Skeletal muscle tissue (tissue), 4 donors: ENCODE measurements around the gene ZFP36L1. TPM values are rescaled to one million over a fixed set of nuclear protein-coding genes. Genes with fewer than 3 reads are reported as not detected.

Experiments
- H3K27ac ChIP-seq: one replicate; pipeline ENCODE4 v1.7.0; 2013; ENCODE audit warnings: mild to moderate bottlenecking, low read depth, low read length, inconsistent platforms
- H3K27me3 ChIP-seq, 3 donors: one replicate each; pipeline ENCODE4 v1.7.0; 2013; ENCODE audit warnings: low read length in 3 of 3; ENCODE audit not compliant: control insufficient read depth in 3 of 3, insufficient read depth in 3 of 3
- H3K36me3 ChIP-seq, 3 donors: one replicate each; pipeline ENCODE4 v1.7.0; 2013; ENCODE audit warnings: low read length in 3 of 3; ENCODE audit not compliant: control insufficient read depth in 3 of 3, insufficient read depth in 3 of 3
- H3K4me1 ChIP-seq, 3 donors: one replicate each; pipeline ENCODE4 v1.7.0; 2013; ENCODE audit warnings: low read length in 3 of 3, mild to moderate bottlenecking in 3 of 3; ENCODE audit not compliant: control insufficient read depth in 3 of 3, insufficient read depth in 3 of 3
- H3K4me3 ChIP-seq, 3 donors: one replicate each; pipeline ENCODE4 v1.7.0; 2013; ENCODE audit warnings: low read length in 3 of 3
- H3K9ac ChIP-seq, 3 donors: one replicate each; pipeline ENCODE4 v1.7.0; 2013; ENCODE audit warnings: low read length in 3 of 3, mild to moderate bottlenecking in 3 of 3, moderate library complexity in 2 of 3, low read depth in 1 of 3
- H3K9me3 ChIP-seq, 3 donors: one replicate each; pipeline ENCODE4 v1.7.0; 2013; ENCODE audit warnings: low read length in 3 of 3; ENCODE audit not compliant: control insufficient read depth in 3 of 3
- total RNA-seq: library from RNA; depleted of rRNA; stranded (reverse); fragments of >200 nt; gene quantifications from one replicate; pipeline ENCODE4 v1.2.3, GENCODE V29; 2014
- donor health status: Osteomylitis.

The ZFP36L1 gene, protein sequence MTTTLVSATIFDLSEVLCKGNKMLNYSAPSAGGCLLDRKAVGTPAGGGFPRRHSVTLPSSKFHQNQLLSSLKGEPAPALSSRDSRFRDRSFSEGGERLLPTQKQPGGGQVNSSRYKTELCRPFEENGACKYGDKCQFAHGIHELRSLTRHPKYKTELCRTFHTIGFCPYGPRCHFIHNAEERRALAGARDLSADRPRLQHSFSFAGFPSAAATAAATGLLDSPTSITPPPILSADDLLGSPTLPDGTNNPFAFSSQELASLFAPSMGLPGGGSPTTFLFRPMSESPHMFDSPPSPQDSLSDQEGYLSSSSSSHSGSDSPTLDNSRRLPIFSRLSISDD
- total RNA-seq, result 27.7 TPM

DNA sequence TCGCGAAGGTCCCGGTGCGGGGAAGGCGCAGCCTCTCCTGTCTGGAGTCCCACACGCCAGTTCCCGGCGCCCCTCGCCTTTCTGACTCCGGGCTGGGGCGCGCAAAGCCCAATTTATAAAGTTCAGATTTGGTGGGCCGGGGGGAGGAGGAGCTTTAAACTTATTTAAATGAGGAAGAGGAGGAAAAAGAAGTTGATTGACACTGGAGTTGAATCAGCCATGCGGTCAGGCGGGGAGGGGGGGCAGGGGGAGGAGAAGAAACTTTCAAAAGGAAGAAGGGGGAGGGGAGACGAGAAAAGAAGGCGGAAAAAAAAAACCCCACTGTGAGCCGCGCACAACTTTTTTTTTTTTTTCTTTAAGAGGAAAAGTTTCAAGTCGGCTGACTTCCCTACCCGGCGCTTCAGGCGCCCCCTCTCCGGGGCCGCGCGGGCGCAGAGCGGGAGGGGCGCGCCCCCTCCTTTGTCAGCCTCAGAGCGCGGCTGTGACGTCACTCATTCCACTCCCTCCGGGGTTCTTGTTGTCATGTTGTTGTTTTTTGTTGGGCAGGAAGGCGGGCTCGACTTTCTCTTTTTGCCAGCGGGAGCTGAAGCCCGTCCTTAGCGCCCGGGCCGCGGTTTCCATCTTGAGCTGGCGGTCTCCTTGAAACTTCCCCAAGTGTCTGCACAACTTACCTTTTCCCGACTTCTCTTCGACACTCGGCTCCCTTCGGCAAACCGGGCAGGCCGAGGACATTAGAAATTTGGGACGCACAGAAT is at the start of gene ZFP36L1:
Gene ZFP36L1 (minus strand): TSS at position 89 of the 755 bp plus-strand sequence. CDS start 129 bp downstream, outside the sequence.
- Histone ChIP-seq H3K9me3 (no peaks in the 10 kb centered on the region), H3K36me3 (peaks cover 23 to 32% (median 31%) of the 10 kb centered on the region in 3 donors), H3K4me1 (peaks cover 10 to 29% (median 27%) of the 10 kb centered on the region in 3 donors), H3K4me3 (peak within 1 kb of the TSS; percentile 97 to 99 (median 98)), H3K27ac (peak within 1 kb of the TSS; percentile 100), H3K9ac (peak within 1 kb of the TSS; percentile 98 to 99 (median 99)), H3K27me3 (no peaks in the 10 kb centered on the region)

DNA sequence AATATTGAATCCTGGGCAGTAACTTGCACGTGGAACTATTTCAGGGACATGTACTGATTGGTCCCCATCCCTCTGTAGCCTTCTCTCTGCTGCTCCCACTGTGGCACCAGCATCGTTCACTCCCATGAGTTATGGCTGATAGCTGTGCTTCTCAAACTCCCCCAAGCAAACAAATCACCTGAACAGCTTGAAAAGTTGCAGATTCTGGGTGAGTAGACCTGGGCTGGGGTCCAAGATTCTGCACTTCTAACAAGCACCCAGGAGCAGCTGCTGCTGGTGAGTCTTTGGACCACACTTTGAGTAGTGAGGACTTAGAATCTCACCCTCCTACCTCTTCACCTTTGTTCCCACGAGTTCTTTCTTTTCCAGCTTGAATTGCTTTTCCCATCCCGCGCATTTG is 49.4 kb upstream of the ZFP36L1 start:
- Histone ChIP-seq H3K9ac (no peak overlapping the region), H3K27ac (no peak overlapping the region), H3K4me3 (no peak overlapping the region)

DNA sequence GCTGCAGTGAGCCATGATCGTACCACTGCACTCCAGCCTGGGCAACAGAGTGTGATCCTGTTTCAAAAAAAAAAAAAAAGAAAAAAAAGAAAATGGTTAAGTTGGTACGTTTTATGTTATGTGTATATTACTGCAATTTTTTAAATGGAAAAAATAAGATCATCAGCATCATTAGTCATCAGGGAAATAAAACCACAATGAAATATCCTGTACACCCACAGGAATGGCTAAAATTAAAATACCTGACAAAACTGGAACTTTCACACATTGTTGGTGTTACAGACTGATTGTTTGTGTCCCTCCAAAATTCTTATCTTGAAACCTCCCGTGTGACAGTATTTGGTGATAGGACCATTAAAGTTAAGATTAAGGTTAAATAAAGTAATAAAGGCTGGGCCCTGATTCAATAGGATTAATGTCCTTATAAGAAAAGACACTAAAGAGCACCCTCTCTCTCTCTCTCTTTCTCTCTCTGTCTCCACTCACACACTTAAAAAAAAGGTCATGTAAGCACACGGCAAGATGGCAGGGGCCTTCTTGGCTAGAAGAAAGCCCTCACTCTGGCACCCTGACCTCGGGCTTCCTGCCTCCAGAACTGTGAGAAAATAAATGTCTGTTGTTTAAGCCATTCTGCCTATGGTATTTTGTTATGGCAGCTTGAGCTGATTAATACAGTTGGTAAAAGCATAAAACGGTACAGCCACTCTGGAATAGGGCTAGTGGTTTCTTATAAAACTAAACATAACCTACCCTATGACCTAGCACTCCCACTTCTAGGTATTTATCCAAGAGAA is 48.3 kb upstream of the ZFP36L1 start:
- H3K9ac ChIP-seq, result no peak overlapping the region
- peaks cover 5 to 8% (median 6%) of the 10 kb centered on the region in 3 donors for H3K4me1 ChIP-seq
- no peak overlapping the region for H3K4me3 ChIP-seq
- H3K36me3 ChIP-seq, result no peaks in the 10 kb centered on the region
- peaks cover 0 to 2% (median 0%) of the 10 kb centered on the region in 3 donors for H3K9me3 ChIP-seq
- no peaks in the 10 kb centered on the region for H3K27me3 ChIP-seq
- peak overlapping the region; percentile 19 for H3K27ac ChIP-seq

More for the DNA sequence above, 49.4 kb upstream of the ZFP36L1 start:
- Histone ChIP-seq H3K27me3 (no peaks in the 10 kb centered on the region), H3K4me1 (peaks cover 5 to 8% (median 6%) of the 10 kb centered on the region in 3 donors), H3K9me3 (no peaks in the 10 kb centered on the region), H3K36me3 (no peaks in the 10 kb centered on the region)

DNA sequence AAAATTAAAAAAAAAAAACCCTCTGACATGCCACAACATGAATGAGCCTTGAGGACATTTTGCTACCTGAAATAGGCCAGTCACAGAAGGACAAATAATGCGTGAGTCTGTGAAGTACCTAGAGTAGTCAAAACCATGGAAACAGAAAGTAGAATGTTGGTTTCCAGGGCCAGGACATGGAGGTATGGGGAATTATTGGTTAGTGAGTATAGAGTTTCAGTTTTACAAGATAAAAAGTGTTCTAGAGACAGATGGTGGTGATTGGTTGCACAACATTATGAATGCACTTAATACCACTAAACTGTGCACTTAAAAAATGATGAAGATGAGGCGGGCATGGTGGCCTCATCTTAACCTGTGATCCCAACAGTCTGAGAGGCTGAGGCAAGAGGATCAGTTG is 47.6 kb upstream of the ZFP36L1 start:
- no peak overlapping the region for H3K27ac ChIP-seq
- peaks cover 5 to 8% (median 6%) of the 10 kb centered on the region in 3 donors for H3K4me1 ChIP-seq

DNA sequence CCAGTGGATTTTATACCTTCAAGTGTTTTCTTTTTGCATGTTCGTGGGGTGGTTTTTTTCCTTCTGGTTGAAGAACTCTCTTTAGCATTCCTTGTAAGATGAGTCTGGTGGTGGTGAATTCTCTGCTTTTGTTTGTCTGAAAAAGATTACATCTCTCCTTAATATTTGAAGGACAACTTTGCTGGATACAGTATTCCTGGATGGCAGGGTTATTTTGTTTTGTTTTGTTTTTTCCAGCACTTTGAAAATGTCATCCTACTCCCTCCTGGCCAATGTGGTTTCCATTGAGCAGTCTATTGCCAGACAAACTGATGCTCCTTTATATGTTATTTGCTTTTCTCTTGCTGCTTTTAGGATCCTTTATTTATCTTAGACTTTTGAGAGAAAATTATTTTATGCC is 43.2 kb upstream of the ZFP36L1 start:
- H3K27ac ChIP-seq, result no peak overlapping the region
- no peak overlapping the region for H3K9ac ChIP-seq
- peaks cover 0 to 2% (median 0%) of the 10 kb centered on the region in 3 donors for H3K9me3 ChIP-seq
- no peaks in the 10 kb centered on the region for H3K36me3 ChIP-seq
- no peaks in the 10 kb centered on the region for H3K4me1 ChIP-seq
- H3K4me3 ChIP-seq, result no peak overlapping the region
- H3K27me3 ChIP-seq, result no peaks in the 10 kb centered on the region

More for the DNA sequence above, 47.6 kb upstream of the ZFP36L1 start:
- Histone ChIP-seq H3K9ac (no peak overlapping the region), H3K9me3 (peaks cover 0 to 2% (median 0%) of the 10 kb centered on the region in 3 donors), H3K4me3 (no peak overlapping the region), H3K36me3 (no peaks in the 10 kb centered on the region), H3K27me3 (no peaks in the 10 kb centered on the region)

DNA sequence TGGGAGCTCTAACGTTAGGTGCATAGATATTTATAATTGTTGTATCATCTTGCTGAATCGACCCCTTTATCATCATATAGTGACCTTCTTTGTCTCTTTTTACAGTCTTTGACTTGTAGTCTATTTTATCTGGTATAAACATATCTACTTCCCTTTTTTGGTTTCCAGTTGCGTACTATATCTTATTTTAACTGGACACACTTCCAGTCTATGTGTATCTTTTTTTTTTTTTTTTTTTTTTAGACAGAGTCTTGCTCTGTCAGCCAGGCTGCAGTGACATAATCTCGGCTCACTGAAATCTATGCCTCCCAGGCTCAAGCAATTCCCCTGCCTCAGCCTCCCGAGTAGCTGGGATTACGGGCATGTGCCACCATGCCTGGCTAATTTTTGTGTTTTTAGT is 41.9 kb upstream of the ZFP36L1 start:
- H3K27me3 ChIP-seq, result no peaks in the 10 kb centered on the region
- no peak overlapping the region for H3K4me3 ChIP-seq
- H3K9ac ChIP-seq, result no peak overlapping the region
- H3K4me1 ChIP-seq, result no peaks in the 10 kb centered on the region
- no peaks in the 10 kb centered on the region for H3K36me3 ChIP-seq
- no peak overlapping the region for H3K27ac ChIP-seq
- peaks cover 0 to 2% (median 0%) of the 10 kb centered on the region in 3 donors for H3K9me3 ChIP-seq

DNA sequence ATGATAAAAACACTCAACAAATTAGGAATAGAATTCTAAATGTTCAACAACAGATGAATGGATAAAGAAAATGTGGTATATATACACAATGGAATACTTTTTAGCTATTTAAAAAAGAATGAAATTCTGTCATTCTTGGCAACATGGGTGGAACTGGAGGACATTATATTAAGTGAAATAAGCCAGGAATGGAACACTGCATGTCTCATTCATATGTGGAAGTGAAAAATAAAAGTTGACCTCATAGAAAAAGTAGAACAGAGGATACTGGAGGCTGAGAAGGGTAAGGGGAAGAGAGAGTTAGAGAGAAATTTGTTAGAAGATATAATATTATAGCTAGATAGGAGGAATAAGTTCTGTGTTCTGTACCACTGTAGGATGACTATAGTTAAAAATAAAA is 35.8 kb upstream of the ZFP36L1 start:
- Histone ChIP-seq H3K9ac (no peak overlapping the region), H3K36me3 (no peaks in the 10 kb centered on the region), H3K27ac (no peak overlapping the region), H3K4me1 (peaks cover 4 to 7% (median 6%) of the 10 kb centered on the region in 3 donors), H3K4me3 (no peak overlapping the region), H3K27me3 (no peaks in the 10 kb centered on the region), H3K9me3 (no peaks in the 10 kb centered on the region)

DNA sequence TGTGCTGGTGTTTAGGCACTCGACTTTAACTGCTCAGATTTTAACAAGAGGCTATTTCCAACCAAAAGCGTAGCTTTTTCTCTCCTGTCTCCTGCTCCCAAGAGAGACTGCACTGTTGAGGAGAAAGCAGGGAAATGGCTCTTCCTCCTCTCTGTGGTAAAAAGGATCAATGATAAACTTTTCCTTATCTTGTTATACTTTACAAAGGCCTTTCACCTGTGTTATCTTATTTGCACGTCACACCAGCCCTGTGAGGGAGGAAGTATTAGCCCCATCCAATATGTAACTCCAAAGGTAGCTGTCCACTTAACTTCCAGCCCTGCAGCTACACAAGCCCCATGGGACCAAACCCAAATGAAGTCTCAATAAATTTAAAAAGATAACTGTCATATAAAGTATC is 32.9 kb upstream of the ZFP36L1 start:
- Histone ChIP-seq H3K4me3 (no peak overlapping the region), H3K27me3 (no peaks in the 10 kb centered on the region), H3K4me1 (peaks cover 4 to 7% (median 6%) of the 10 kb centered on the region in 3 donors), H3K9me3 (no peaks in the 10 kb centered on the region), H3K9ac (no peak overlapping the region), H3K36me3 (no peaks in the 10 kb centered on the region), H3K27ac (no peak overlapping the region)

DNA sequence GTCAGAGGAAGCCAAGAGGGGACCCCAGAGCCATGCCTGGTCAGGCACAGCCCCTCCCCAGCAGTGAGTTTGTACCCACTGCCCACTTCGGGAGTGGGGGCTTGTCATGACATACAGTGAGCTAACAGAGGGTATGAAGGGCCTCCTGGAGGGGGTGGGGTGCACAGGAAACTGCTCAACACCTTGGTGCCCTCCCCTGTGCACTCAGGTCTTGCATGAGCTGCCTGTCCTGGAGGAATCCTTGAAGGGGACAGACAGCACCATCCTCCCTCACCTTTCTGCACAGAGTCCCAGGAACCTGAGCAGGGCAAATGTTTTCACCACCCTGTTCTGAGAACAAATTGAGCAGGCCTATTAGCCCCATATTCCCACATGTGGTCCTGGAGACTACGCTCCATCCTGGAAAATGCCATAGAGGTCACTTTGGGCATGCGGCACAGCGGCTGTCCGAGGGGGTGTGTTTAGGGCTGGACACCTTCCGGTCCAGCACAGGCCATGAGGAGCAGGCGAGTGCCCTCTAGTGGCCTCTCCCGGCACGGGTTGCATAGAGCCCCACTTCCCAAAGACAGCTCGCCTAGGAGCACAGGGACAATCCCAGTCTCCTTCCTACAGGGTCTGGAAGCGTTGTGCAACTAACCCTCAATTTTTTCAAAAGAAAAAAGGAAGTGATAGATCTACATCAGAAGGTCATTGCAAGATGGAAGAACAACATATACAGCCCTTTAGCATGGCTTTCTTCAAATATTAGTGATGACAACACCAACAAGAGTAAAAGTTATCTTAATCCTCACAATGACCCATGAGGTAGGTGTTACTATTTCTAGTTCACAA is 31.9 kb upstream of the ZFP36L1 start:
- Histone ChIP-seq H3K9ac (no peak overlapping the region), H3K27ac (no peak overlapping the region), H3K4me1 (peaks cover 4 to 7% (median 6%) of the 10 kb centered on the region in 3 donors), H3K27me3 (no peaks in the 10 kb centered on the region), H3K9me3 (no peaks in the 10 kb centered on the region), H3K36me3 (no peaks in the 10 kb centered on the region), H3K4me3 (peak overlapping the region in 2 of 3 donors; percentile 52 to 56)
